ENCODE data around the gene COL6A1. TPM values are rescaled to one million over a fixed set of nuclear protein-coding genes. Genes with fewer than 3 reads are reported as not detected.

Gene COL6A1
- total RNA-seq, 2 experiments from 2014 or later: not detected

DNA sequence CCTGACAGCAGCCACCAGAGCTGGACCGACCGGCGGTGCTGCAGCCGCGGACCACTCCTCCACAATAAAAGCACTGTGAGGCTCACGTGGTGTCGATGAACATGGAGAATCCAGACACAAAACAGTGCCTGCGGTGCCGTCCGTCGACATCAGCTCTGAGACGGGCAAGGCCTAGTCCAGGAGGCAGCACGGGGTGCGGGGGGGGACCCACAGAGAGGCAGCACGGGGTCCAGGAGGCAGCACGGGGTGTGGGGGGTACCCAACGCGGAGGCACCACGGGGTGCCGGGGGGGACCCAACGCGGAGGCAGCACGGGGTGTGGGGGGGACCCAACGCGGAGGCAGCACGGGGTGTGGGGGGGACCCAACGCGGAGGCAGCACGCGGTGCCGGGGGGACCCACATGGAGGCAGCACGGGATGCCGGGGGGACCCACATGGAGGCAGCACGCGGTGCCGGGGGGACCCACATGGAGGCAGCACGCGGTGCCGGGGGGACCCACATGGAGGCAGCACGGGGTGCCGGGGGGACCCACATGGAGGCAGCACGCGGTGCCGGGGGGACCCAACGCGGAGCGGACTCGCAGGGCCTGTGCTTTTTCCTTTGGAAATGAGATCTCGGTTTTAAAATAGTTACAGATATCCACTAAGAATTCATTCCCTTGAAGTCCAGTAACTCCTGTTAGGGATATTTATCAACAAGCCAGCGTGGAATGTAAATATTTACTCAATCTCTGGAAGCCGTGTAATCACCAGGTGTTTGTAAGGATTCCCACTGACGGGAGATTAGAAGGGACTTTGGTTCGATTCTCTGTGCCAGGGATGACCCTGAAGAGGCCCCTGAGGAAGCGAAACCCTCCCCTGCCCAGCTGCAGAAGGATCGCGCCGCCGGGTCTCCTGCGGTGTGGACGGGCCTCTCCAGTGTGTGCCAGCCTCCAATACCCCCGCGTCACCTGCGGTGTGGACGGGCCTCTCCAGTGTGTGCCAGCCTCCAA lies 52.1 kb downstream of the COL6A1 start:
- Histone ChIP-seq H3K4me2 (ENCODE audit: low read length) (no peak overlapping the region), H3K9me3 (ENCODE audit: low read length) (no peaks in the 10 kb centered on the region), H3K79me2 (ENCODE audit: insufficient read depth, low read depth, low read length) (no peaks in the 10 kb centered on the region), H2AFZ (ENCODE audit: low read length) (no peak overlapping the region), H4K20me1 (ENCODE audit: insufficient read depth, low read length) (no peaks in the 10 kb centered on the region), H3K4me1 (ENCODE audit: insufficient read depth, low read length, poor library complexity, severe bottlenecking) (no peaks in the 10 kb centered on the region), H3K36me3 (ENCODE audit: insufficient read depth, low read length) (no peaks in the 10 kb centered on the region), H3K4me3 (ENCODE audit: low read depth, low read length, poor library complexity, severe bottlenecking) (no peak overlapping the region), H3K27ac (ENCODE audit: low read depth, low read length, poor library complexity, severe bottlenecking) (no peak overlapping the region), H3K9me2 (ENCODE audit: insufficient read depth, low read length) (no peaks in the 10 kb centered on the region)
- DNase-seq (ENCODE audit: low spot score): no peak
- no TSS peak for BruUV-seq (replicated peaks)
- ChIA-PET CTCF (ENCODE audit: unreplicated experiment) (no interaction called here), POLR2A (no interaction called here)
- TF ChIP-seq, protein P1, sequence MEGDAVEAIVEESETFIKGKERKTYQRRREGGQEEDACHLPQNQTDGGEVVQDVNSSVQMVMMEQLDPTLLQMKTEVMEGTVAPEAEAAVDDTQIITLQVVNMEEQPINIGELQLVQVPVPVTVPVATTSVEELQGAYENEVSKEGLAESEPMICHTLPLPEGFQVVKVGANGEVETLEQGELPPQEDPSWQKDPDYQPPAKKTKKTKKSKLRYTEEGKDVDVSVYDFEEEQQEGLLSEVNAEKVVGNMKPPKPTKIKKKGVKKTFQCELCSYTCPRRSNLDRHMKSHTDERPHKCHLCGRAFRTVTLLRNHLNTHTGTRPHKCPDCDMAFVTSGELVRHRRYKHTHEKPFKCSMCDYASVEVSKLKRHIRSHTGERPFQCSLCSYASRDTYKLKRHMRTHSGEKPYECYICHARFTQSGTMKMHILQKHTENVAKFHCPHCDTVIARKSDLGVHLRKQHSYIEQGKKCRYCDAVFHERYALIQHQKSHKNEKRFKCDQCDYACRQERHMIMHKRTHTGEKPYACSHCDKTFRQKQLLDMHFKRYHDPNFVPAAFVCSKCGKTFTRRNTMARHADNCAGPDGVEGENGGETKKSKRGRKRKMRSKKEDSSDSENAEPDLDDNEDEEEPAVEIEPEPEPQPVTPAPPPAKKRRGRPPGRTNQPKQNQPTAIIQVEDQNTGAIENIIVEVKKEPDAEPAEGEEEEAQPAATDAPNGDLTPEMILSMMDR (conservative IDR thresholded peaks at IDR 0.05; ENCODE audit: low read length): no peak
- no peak for TF ChIP-seq EZH2phosphoT487 (IDR thresholded peaks at IDR 0.05; ENCODE audit: borderline replicate concordance, low read depth, low read length)
- intact Hi-C loops (cut with micrococcal nuclease; ENCODE audit: unreplicated experiment): no loop called here

DNA sequence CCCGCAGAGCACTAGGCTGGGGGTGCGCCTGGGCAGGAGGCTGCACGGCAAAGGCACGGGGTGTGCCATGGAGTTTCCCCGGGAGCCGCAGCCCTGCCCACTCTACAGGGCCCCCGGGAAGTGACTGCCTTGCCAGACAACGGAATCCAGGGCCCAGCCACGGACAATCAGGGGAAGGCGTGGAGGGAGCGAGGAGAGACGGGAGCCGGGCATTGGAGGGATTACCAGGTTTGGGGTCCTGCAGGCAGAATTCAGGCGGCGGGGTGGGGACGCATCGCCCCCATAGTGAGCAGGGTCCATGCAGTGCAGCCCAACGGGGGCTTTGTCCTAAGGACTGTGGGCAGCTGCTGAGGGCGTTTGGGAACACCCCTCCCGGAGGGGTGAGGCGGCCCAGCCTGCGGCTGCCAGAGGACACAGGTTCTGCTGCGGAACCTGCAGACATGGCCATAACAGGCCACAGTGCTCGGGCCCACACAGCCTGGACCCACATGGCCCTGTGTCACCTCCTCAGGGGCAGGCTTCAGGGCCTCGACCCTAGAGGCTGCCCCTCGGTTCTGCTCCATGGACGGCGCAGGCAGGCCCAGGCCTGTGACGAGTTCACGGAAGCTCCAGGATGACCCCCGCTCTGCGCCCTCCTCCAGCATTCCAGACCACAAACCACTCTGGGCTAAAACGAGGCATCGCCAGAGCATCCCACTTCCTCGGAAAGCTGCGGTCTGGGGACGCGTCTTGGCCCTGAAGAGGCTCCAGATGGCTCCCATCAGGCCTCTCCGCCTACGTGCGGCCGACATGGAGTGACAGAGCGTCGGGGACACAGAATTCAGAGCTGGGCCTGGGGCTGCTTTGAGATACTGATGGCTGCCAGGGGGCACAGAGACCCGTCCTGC lies 54.5 kb downstream of the COL6A1 start:
- no peak overlapping the region for H3K4me2 ChIP-seq (ENCODE audit: low read length)
- no peak for DNase-seq (ENCODE audit: low spot score)
- no peak overlapping the region for H2AFZ ChIP-seq (ENCODE audit: low read length)
- H3K9me2 ChIP-seq (ENCODE audit: insufficient read depth, low read length): no peaks in the 10 kb centered on the region
- POLR2A ChIA-PET: no interaction called here
- no peak overlapping the region for H3K4me3 ChIP-seq (ENCODE audit: low read depth, low read length, poor library complexity, severe bottlenecking)
- intact Hi-C loops (cut with micrococcal nuclease; ENCODE audit: unreplicated experiment): no loop called here
- H3K4me1 ChIP-seq (ENCODE audit: insufficient read depth, low read length, poor library complexity, severe bottlenecking): no peaks in the 10 kb centered on the region
- no peak overlapping the region for H3K27ac ChIP-seq (ENCODE audit: low read depth, low read length, poor library complexity, severe bottlenecking)
- no TSS peak for BruUV-seq (replicated peaks)
- H3K79me2 ChIP-seq (ENCODE audit: insufficient read depth, low read depth, low read length): no peaks in the 10 kb centered on the region
- CTCF ChIA-PET (ENCODE audit: unreplicated experiment): no interaction called here
- TF ChIP-seq EZH2phosphoT487 (IDR thresholded peaks at IDR 0.05; ENCODE audit: borderline replicate concordance, low read depth, low read length): no peak
- TF ChIP-seq, protein P1 (conservative IDR thresholded peaks at IDR 0.05; ENCODE audit: low read length): no peak
- no peaks in the 10 kb centered on the region for H3K9me3 ChIP-seq (ENCODE audit: low read length)
- no peaks in the 10 kb centered on the region for H4K20me1 ChIP-seq (ENCODE audit: insufficient read depth, low read length)
- no peaks in the 10 kb centered on the region for H3K36me3 ChIP-seq (ENCODE audit: insufficient read depth, low read length)
